Right ventricle myocardium inferior (tissue), 1 donor: Measurements from ENCODE around the gene A1CF. TPM values are rescaled to one million over a fixed set of nuclear protein-coding genes. Genes with fewer than 3 reads are reported as not detected.
"Not testable (repeated sequence)": the region's sequence is repeated elsewhere in the genome, so short reads cannot be mapped to it uniquely, and the experiment has no call there.

Experiments used
- ATAC-seq: fragments of 200-7000 bp; cut with Tn5 transposase; one replicate; pipeline ENCODE4 v1.9.1; 2020; ENCODE audit warnings: mild to moderate bottlenecking, moderate library complexity
- DNase-seq: peaks from one replicate; pipeline ENCODE4 v3.0.0; 2021; ENCODE audit errors: missing footprints
- intact Hi-C: fragments of 100-400 bp; cut with DNase I; formaldehyde crosslinking; loops from one replicate; pipeline ENCODE4 v1.11.0; 2022
- total RNA-seq: library from RNA; stranded (reverse); fragmentation: NEBNext Ultra II Directional; extraction: Animal tissue kit (Norgen Biotek cat#: 25700); gene quantifications from one replicate; pipeline ENCODE4 v1.2.1, GENCODE V29; 2021
- donor health status: DM: no; HTN: yes; CAD: no; lungs with severe emphysema.

A1CF gene
- total RNA-seq, 1 donor from 2014 or later = not detected

GRCh38 chr10:50805981-50806622 is 79.3 kb downstream of the A1CF start:
- ATAC-seq (no peak), DNase-seq (no peak)
- intact Hi-C loops = no loop called here

- intact Hi-C loops = no loop called here
Measured at GRCh38 chr10:50799595-50799994, 85.8 kb downstream of the A1CF start.

GRCh38 chr10:50798297-50798696 is 87.1 kb downstream of the A1CF start:
- no peak for ATAC-seq
- intact Hi-C loops = no loop called here

More at GRCh38 chr10:50799595-50799994, 85.8 kb downstream of the A1CF start:
- DNase-seq (no peak), ATAC-seq (no peak)

GRCh38 chr10:50796693-50797092 is 88.7 kb downstream of the A1CF start:
- ATAC-seq (no peak), DNase-seq (no peak)
- intact Hi-C loops = no loop called here

More at GRCh38 chr10:50798297-50798696, 87.1 kb downstream of the A1CF start:
- no peak for DNase-seq

GRCh38 chr10:50794490-50794889 is 90.9 kb downstream of the A1CF start:
- ATAC-seq = no peak
- intact Hi-C loops = loop anchor here (5.0 kb wide), 1 partner anchor 258 kb away; no protein-coding TSS in a partner anchor
- no peak for DNase-seq

- DNase-seq (no peak), ATAC-seq (no peak)
- intact Hi-C loops = no loop called here
Measured at GRCh38 chr10:50788951-50789945, 96.2 kb downstream of the A1CF start.

- DNase-seq, intact Hi-C loops, ATAC-seq: not testable (repeated sequence)
Measured at GRCh38 chr10:50787962-50788361, 97.5 kb downstream of the A1CF start.

- DNase-seq, ATAC-seq, intact Hi-C loops: not testable (repeated sequence)
Measured at GRCh38 chr10:50782017-50782416, 103.4 kb downstream of the A1CF start.

GRCh38 chr10:50780036-50780435 is 105.4 kb downstream of the A1CF start:
- DNase-seq, intact Hi-C loops, ATAC-seq: not testable (repeated sequence)

GRCh38 chr10:50774868-50775267 is 110.6 kb downstream of the A1CF start:
- intact Hi-C loops, ATAC-seq, DNase-seq: not testable (repeated sequence)

- intact Hi-C loops, ATAC-seq, DNase-seq: not testable (repeated sequence)
Measured at GRCh38 chr10:50772042-50772441, 113.4 kb downstream of the A1CF start.

- intact Hi-C loops, DNase-seq, ATAC-seq: not testable (repeated sequence)
Measured at GRCh38 chr10:50766774-50767513, 118.5 kb downstream of the A1CF start.

Other genes with a start within 250 kb of the A1CF start
- 3.4 TPM for gene ASAH2B, start 145.7 kb downstream of the A1CF start, total RNA-seq
- gene PRKG1, start 188.9 kb upstream of the A1CF start, total RNA-seq = 28.1 TPM